Measurements from ENCODE around the gene FMN1.

Gene FMN1

GRCh38 chr15:32763295-32763694 lies 431.2 kb downstream of the FMN1 start:
- Mint-ChIP-seq H3K9me3 (peaks cover 12% of the 10 kb centered on the region), H3K4me3 (no peak overlapping the region), H3K4me1 (no peaks in the 10 kb centered on the region), H3K27me3 (ENCODE audit: low read depth, poor library complexity) (no peaks in the 10 kb centered on the region), H3K27ac (no peak overlapping the region), H3K36me3 (ENCODE audit: low read depth) (peaks cover 14% of the 10 kb centered on the region)
- no peak for TF ChIP-seq CTCF (IDR thresholded peaks at IDR 0.05)
- no peak for DNase-seq

- peaks cover 7% of the 10 kb centered on the region for H3K27me3 Mint-ChIP-seq (ENCODE audit: low read depth, poor library complexity)
- H3K9me3 Mint-ChIP-seq: peaks cover 37% of the 10 kb centered on the region
- H3K4me1 Mint-ChIP-seq: peaks cover 4% of the 10 kb centered on the region
- no peak overlapping the region for H3K4me3 Mint-ChIP-seq
- no peak for TF ChIP-seq CTCF (IDR thresholded peaks at IDR 0.05)
- no peak overlapping the region for H3K27ac Mint-ChIP-seq
- DNase-seq: no peak
- peaks cover 39% of the 10 kb centered on the region for H3K36me3 Mint-ChIP-seq (ENCODE audit: low read depth)
Observed at GRCh38 chr15:32757426-32757825, 437.1 kb downstream of the FMN1 start.

GRCh38 chr15:32750979-32751378 lies 443.5 kb downstream of the FMN1 start:
- Mint-ChIP-seq H3K4me1 (peaks cover 34% of the 10 kb centered on the region), H3K36me3 (ENCODE audit: low read depth) (peaks cover 29% of the 10 kb centered on the region), H3K9me3 (peaks cover 33% of the 10 kb centered on the region), H3K4me3 (no peak overlapping the region), H3K27ac (peak overlapping the region; percentile 75), H3K27me3 (ENCODE audit: low read depth, poor library complexity) (peaks cover 7% of the 10 kb centered on the region)
- no peak for TF ChIP-seq CTCF (IDR thresholded peaks at IDR 0.05)
- no peak for DNase-seq

- H3K4me1 Mint-ChIP-seq: peaks cover 30% of the 10 kb centered on the region
- no peak for TF ChIP-seq CTCF (IDR thresholded peaks at IDR 0.05)
- H3K27ac Mint-ChIP-seq: no peak overlapping the region
- peaks cover 50% of the 10 kb centered on the region for H3K36me3 Mint-ChIP-seq (ENCODE audit: low read depth)
- no peak overlapping the region for H3K4me3 Mint-ChIP-seq
- H3K9me3 Mint-ChIP-seq: peaks cover 51% of the 10 kb centered on the region
- H3K27me3 Mint-ChIP-seq (ENCODE audit: low read depth, poor library complexity): no peaks in the 10 kb centered on the region
- no peak for DNase-seq
Observed at GRCh38 chr15:32747921-32748342, 446.6 kb downstream of the FMN1 start.

GRCh38 chr15:32746116-32746857 lies 448.2 kb downstream of the FMN1 start:
- Mint-ChIP-seq H3K4me3 (no peak overlapping the region), H3K27ac (no peak overlapping the region), H3K27me3 (ENCODE audit: low read depth, poor library complexity) (no peaks in the 10 kb centered on the region), H3K4me1 (peaks cover 26% of the 10 kb centered on the region), H3K9me3 (peaks cover 61% of the 10 kb centered on the region), H3K36me3 (ENCODE audit: low read depth) (peaks cover 57% of the 10 kb centered on the region)
- no peak for TF ChIP-seq CTCF (IDR thresholded peaks at IDR 0.05)
- DNase-seq: no peak

All from nephron progenitor cell (in vitro differentiated cells).